ENCODE measurements around the gene ZSCAN25. TPM values are rescaled to one million over a fixed set of nuclear protein-coding genes. Genes with fewer than 3 reads are reported as not detected.

The ZSCAN25 gene
- total RNA-seq, 1 donor from 2014 or later: 12.5 TPM

Other genes starting within 250 kb of the ZSCAN25 start
- 757 and 888 TPM in 2 replicates for gene ARPC1B, start 242.2 kb upstream of the ZSCAN25 start, total RNA-seq
- gene PDAP1, start 208.3 kb upstream of the ZSCAN25 start, total RNA-seq: 29.1 and 41.7 TPM in 2 replicates
- 92.2 and 116 TPM in 2 replicates for gene BUD31, start 208.0 kb upstream of the ZSCAN25 start, total RNA-seq
- gene PTCD1, start 178.1 kb upstream of the ZSCAN25 start, total RNA-seq: 5.3 and 5.4 TPM in 2 replicates
- gene CPSF4, start 178.0 kb upstream of the ZSCAN25 start, total RNA-seq: 31.5 and 37.7 TPM in 2 replicates
- 253 and 290 TPM in 2 replicates for gene ATP5MF, start 150.8 kb upstream of the ZSCAN25 start, total RNA-seq
- 4.8 and 5.9 TPM in 2 replicates for gene ZNF789, start 144.1 kb upstream of the ZSCAN25 start, total RNA-seq
- 27.0 and 31.3 TPM in 2 replicates for gene ZNF394, start 116.7 kb upstream of the ZSCAN25 start, total RNA-seq
- gene ZKSCAN5, start 112.3 kb upstream of the ZSCAN25 start, total RNA-seq: 10.4 and 15.1 TPM in 2 replicates
- 4.8 and 5.4 TPM in 2 replicates for gene FAM200A, start 64.8 kb upstream of the ZSCAN25 start, total RNA-seq
- gene ZNF655, start 58.3 kb upstream of the ZSCAN25 start, total RNA-seq: 8.2 and 20.9 TPM in 2 replicates
- gene TMEM225B, start 18.7 kb upstream of the ZSCAN25 start, total RNA-seq: not detected in 2 replicates
- gene CYP3A5, start 63.0 kb downstream of the ZSCAN25 start, total RNA-seq: not detected in 2 replicates
- not detected in 2 replicates for gene CYP3A7, start 118.2 kb downstream of the ZSCAN25 start, total RNA-seq
- gene CYP3A4, start 167.2 kb downstream of the ZSCAN25 start, total RNA-seq: not detected in 2 replicates
- not detected in 2 replicates for gene CYP3A43, start 211.1 kb downstream of the ZSCAN25 start, total RNA-seq

Data from pulmonary artery endothelial cell (primary cell).